ENCODE results near the gene ERGIC1.
"Not testable (repeated sequence)": the region's sequence is repeated elsewhere in the genome, so short reads cannot be mapped to it uniquely, and the experiment has no call there.

ERGIC1 gene

GRCh38 chr5:172833686-172834414, at the start of gene ERGIC1:
Gene ERGIC1, plus strand, starts transcription at chr5:172834251. Its CDS starts 163 bp downstream, at chr5:172834414.
- peak; percentile 39 for DNase-seq (ENCODE audit: low read depth)

DNA sequence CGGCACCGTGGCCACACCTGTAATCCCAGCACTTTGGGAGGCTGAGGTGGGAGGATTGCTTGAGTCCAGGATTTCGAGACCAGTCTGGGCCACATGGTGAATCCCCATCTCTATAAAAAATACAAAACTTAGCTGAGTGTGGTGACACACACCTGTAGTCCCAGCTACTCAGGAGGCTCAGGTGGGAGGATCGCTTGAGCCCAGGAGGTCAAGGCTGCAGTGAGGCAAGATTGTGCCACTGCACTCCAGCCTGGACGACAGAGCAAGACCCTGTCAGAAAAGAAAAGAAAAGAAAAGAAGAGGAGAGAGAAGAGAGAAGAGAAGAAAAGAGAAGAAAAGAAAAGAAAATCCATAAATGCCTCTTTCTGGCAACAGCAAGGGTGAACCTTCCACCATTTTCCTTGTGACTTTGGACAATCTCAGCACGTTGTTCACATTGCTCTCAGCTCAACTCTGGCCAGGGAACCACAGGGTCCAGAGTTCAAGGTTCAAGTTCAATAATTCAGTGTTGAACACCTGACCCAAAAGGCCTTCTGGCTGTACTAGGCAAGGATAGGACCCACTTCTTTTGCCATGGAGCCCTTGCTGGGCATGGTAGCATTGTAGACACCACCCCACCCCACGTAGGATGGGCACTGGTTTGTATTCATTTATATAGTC, 48.5 kb upstream of the ERGIC1 start:
- DNase-seq (ENCODE audit: low read depth), result no peak

- DNase-seq (ENCODE audit: low read depth), result no peak
Observed at GRCh38 chr5:172786736-172787462, 47.2 kb upstream of the ERGIC1 start.

DNA sequence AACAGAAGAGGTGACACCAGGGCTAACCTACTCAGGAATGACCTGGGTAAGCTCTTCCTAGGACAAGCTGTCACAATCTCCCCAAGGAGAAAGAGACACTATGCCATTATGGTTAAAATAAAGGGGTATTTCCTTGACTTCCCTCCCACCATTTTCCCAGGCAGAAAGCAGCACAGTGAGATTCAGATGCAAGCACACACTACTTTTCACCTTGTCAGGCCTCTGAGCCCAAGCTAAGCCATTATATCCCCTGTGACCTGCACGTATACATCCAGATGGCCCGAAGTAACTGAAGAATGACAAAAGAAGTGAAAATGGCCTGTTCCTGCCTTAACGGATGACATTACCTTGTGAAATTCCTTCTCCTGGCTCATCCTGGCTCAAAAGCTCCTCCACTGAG, 46.5 kb upstream of the ERGIC1 start:
- not testable (repeated sequence) for DNase-seq (ENCODE audit: low read depth)

- DNase-seq (ENCODE audit: low read depth), result no peak
Observed at GRCh38 chr5:172788771-172789686, 45.0 kb upstream of the ERGIC1 start.

DNA sequence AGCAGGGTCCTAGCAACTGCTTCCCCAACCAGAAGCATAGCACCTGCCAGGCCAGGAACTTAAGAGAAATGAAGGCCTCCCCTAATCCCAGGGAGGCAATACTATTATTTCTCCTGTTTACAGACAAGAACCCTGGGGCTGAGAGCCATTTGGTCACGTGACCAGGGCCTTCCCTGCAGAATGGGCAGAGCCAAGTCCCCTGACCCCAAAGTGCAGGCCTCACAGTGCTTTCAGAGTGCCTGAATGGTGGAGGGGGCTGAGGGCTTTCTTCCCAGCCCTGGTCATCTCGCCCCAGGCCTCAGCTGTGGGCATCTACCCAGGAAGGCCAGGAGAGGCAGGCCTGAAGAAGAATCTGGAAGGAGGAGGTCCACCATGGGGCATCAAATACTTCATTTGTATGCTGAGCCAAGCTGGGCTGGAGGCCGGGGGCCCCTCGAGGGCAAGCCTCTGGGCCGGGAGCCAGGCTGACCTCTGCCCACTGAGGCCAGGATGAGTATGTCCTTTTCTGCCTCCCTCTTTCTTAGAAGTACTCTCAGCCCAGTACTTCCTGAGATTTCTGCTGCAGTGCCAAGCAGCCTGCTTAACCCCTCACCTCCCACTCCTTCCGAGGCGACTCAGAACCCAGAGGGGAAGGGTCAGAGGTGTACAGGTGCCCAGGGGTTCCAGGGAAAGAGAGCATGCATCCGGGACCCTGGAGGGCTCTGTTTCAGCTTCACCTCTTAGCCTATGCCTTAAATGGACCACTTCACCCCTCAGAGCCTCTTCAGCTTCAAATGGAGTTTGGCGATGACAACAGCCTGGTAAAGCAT, 44.2 kb upstream of the ERGIC1 start:
- DNase-seq (ENCODE audit: low read depth), result no peak

GRCh38 chr5:172790496-172790889, 43.6 kb upstream of the ERGIC1 start:
- DNase-seq (ENCODE audit: low read depth), result no peak

- no peak for DNase-seq (ENCODE audit: low read depth)
Observed at GRCh38 chr5:172791286-172791685, 42.8 kb upstream of the ERGIC1 start.

- no peak for DNase-seq (ENCODE audit: low read depth)
Observed at GRCh38 chr5:172791726-172792445, 42.2 kb upstream of the ERGIC1 start.

- DNase-seq (ENCODE audit: low read depth), result no peak
Observed at GRCh38 chr5:172792701-172793570, 41.1 kb upstream of the ERGIC1 start.

DNA sequence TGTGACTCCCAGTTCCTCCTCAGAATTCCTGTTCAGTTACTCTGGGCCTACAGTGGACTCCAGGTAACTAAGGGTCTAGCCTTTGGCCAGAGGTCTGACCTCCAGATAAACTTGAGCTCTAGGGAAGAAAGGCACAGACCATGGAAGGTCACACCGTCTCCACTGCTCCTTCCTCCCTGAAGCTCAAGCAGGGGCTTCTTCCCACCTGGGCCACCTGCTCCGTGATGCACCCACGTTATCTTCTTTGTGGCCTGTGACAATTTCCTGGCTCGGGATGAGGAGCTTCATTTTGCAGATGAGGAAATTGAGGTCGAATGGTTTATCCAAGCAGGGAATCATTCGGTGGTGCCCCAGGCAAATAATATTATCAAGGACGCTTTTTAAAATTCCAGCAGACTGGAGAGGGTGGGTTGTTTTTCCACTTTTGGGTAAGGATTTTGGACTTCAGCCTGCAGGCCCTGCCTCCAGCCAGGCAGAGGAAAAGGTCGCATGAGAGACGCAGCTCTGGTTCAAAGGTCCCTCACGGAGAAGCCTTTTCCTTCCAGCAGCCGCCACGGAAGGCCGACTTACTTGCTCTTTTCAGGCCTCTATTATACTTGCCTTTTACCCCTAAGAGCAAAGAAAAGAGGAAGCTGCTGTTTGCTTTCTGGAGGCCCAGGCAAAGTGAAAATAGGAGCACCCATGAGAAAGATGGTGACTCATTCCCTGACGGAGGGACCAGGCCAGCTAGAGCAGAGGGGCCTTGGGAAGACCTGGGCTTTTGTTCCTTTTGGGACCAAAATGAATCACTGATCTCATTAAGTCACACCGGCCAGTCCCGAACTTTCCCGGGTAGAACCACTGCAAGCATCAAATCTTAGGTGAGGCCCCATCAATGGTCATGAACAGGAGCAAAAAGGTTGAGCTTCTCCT, 40.2 kb upstream of the ERGIC1 start:
- DNase-seq (ENCODE audit: low read depth), result no peak

GRCh38 chr5:172795318-172795977, 38.6 kb upstream of the ERGIC1 start:
- no peak for DNase-seq (ENCODE audit: low read depth)

DNA sequence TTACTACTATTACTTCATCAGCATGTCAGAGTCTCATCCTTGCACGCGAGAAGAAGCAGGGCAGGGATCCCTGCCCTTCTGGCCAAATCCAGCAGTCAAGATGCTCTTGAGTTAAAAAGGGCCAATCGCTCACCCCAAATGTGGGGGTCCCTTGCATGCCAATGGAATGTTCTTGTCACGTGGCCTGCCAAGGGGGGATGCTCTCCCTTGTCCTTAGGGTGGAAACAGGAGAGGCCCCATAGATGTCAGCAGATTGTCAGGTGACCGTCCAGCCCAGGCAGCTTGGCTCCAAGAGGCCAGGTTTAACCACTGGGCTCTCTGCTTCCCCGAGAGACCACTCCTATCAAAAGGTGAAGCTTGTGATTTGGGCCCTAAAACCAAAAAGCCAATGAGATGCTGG, 37.7 kb upstream of the ERGIC1 start:
- no peak for DNase-seq (ENCODE audit: low read depth)

DNA sequence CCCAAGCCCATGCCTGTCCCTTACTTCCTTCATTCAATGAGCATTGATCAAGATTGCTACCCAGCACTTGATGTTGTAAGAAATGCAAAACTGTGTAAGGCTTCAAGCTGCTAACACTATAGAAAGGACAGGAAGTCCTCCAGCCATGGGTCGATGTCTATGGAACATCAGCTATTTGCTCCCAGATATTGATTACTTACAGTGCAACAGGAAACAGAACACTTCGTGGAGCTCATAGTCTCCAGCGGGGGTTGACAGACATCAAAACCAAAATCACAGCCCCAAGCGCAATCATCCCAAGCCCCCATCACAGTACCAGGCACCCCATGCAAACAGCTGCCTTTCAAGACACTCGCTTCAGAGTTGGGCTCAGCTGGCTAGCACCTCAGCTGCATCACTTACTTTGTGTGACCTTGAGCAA, 36.3 kb upstream of the ERGIC1 start:
- DNase-seq (ENCODE audit: low read depth), result no peak

- DNase-seq (ENCODE audit: low read depth), result no peak
Observed at GRCh38 chr5:172798422-172799215, 35.4 kb upstream of the ERGIC1 start.

- DNase-seq (ENCODE audit: low read depth), result no peak
Observed at GRCh38 chr5:172799416-172799815, 34.6 kb upstream of the ERGIC1 start.

GRCh38 chr5:172800088-172800551, 33.9 kb upstream of the ERGIC1 start:
- DNase-seq (ENCODE audit: low read depth), result no peak

Data from stimulated activated CD8-positive, alpha-beta memory T cell treated with anti-CD3 and anti-CD28 coated beads, Interleukin-12 subunit alpha, Interleukin-12 subunit beta, amount 100 ng/mL, for 1 hour (primary cell).